Natural killer cell treated with Interleukin-12 subunit alpha and Interleukin-12 subunit beta and Interleukin-15 and Interleukin-18, amount 100 ng/mL, for 72 hours (primary cell): ENCODE measurements around the gene B3GNT8. TPM values are rescaled to one million over a fixed set of nuclear protein-coding genes. Genes with fewer than 3 reads are reported as not detected.
A peak's percentile ranks its signal among the peaks of the same experiment; 100 is the strongest.
"Not testable (repeated sequence)": the region's sequence is repeated elsewhere in the genome, so short reads cannot be mapped to it uniquely, and the experiment has no call there.

Experiments
- ATAC-seq, 2 donors: fragments of 150-1000 bp; cut with Tn5 transposase in 1 of 2; sonication (Bioruptor Pico), chemical (Tn5 transposase) in 1 of 2; 2 replicates each; pipeline ENCODE4 v1.10.0; 2021
- DNase-seq: peaks from one replicate; pipeline ENCODE4 v3.0.0; 2022; ENCODE audit warnings: low spot score
- H3K27ac Mint-ChIP-seq, 2 donors: 1 replicate in 1 of 2; 2 replicates in 1 of 2; pipeline ENCODE4 v1.8.0; 2022; ENCODE audit warnings: mixed read lengths in 2 of 2, mild to moderate bottlenecking in 1 of 2, moderate library complexity in 1 of 2
- H3K27me3 Mint-ChIP-seq, 2 donors: 1 replicate in 1 of 2; 2 replicates in 1 of 2; pipeline ENCODE4 v1.8.0; 2022; ENCODE audit warnings: mixed read lengths in 2 of 2
- H3K36me3 Mint-ChIP-seq: one replicate; pipeline ENCODE4 v1.8.0; 2022; ENCODE audit warnings: mixed read lengths
- H3K4me1 Mint-ChIP-seq, 2 donors: 1 replicate in 1 of 2; 2 replicates in 1 of 2; pipeline ENCODE4 v1.8.0; 2022; ENCODE audit warnings: low read depth in 2 of 2, mixed read lengths in 2 of 2, mild to moderate bottlenecking in 1 of 2
- H3K4me3 Mint-ChIP-seq: one replicate; pipeline ENCODE4 v1.8.0; 2022; ENCODE audit warnings: mixed read lengths
- H3K9me3 Mint-ChIP-seq: 2 replicates; pipeline ENCODE4 v1.8.0; 2022; ENCODE audit warnings: mixed read lengths
- total RNA-seq, 2 donors: library from RNA; stranded (reverse); gene quantifications; one replicate each; pipeline ENCODE4 v1.2.3, GENCODE V29; 2022

The B3GNT8 gene
- 1 to 10 TPM in 1 of 2 donors, under 1 TPM in 1; 0.78 to 3.0 TPM for total RNA-seq

DNA sequence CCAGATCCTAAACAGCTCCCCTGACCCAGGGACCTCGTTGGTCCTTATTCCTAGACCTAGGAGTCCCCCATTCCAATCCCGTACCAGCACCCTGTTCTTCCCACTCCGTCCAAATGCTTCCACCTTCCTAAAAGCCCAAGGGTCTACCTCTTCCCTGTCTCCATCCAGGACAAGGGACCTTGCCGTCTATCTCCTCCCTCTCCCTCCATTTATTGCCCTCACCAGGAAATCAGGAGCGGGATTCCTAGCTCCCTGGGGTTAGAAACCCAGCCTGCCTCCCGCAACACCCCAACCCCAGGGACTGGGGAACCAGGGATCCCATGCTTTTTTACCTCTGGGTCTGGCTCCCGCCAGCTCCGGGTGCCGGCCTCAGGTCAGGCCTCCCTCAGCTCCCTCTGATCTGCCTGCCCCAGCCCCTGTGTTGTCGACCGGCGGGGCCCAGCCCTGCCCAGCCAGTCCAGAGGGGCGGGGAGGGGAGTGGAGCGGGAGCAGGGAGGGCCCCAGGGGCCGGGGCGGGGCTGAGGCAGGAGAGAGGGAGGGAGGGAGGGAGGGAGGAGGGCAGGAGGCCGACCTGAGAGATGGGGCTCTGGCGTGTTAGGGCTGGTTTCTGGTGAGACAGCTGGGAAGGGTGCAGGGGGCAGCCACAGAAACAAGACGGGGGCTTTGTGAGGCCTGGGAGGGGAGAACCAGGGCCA lies at the start of gene B3GNT8:
B3GNT8 (minus strand) TSS at position 423 of the 695 bp plus-strand sequence. CDS start 596 bp downstream, outside the sequence.
- no peaks in the 10 kb centered on the region for H3K27me3 Mint-ChIP-seq
- peaks cover 19 to 25% of the 10 kb centered on the region in 2 donors for H3K4me1 Mint-ChIP-seq
- no peaks in the 10 kb centered on the region for H3K9me3 Mint-ChIP-seq
- peak within 1 kb of the TSS; percentile 90 for H3K4me3 Mint-ChIP-seq
- peak; percentile 78 to 79 for ATAC-seq
- DNase-seq = no peak
- peak within 1 kb of the TSS; percentile 89 to 96 for H3K27ac Mint-ChIP-seq
- peaks cover under 1% of the 10 kb centered on the region for H3K36me3 Mint-ChIP-seq

DNA sequence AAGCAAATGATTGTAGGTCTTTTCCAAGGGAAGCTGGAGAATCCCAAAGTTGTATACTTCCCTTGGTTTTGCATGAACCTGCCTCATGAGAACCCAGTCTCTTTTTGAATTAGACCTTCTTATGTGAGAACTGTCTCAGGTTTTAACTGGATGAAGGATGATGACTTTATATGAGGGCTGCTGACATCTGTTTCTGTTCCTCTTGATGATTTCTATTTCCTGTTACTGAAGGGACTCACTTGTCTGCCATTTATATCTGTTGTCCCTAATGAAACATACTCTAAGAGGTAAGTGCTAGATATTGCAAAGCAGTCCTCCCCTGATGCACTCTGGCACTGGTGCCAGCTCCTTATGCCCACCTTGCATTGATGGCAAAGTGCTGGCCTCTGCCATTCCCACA lies 49.4 kb upstream of the B3GNT8 start:
- ATAC-seq = no peak
- Mint-ChIP-seq H3K4me1 (no peaks in the 10 kb centered on the region), H3K36me3 (no peaks in the 10 kb centered on the region), H3K4me3 (no peak overlapping the region), H3K27ac (no peak overlapping the region), H3K9me3 (no peaks in the 10 kb centered on the region), H3K27me3 (peaks cover 49 to 54% of the 10 kb centered on the region in 2 donors)
- no peak for DNase-seq

DNA sequence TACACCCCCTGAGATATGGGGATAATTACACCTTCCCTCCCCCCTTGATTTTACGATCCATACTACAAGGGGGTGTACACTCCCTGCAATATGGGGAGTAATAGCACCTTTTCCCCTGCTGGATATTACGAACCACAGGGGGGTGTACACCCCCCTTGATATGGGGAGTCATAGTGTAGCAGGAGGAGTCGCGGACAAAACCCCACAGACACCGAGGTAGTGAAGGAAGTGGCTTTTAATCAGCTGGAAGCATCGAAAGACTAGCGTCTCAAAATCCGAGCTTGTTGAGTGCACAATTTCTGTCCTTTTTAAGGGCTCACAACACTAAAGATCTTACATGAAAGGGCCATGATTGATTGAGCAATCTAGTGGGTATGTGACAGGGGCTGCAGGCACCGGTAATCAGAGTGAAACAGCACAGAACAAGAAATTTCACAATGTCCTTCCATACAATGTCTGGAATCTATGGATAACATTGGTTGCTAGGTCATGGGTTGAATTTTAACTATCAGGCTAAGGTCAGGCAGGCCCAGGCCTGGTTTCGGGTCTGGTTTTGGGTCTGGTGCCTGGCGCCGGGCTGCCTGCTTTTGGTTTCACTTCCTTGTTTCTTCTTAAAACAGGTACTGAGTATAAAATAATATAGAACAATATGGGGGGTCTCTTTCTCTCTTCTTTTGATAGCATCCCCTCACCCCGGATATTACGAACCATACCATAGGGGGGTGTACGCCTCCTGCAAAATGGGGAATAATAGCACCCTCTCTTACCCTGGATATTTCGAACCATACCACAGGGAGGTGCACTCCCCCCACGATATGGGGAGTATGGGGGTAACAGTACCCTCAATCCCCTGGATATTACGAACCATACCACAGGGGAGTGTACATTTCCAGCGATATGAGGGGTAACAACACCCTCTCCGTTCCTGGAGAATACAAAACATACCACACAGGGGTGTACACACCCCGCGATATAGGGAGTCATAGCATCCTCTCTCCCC lies 36.4 kb upstream of the B3GNT8 start:
- peak overlapping the region; percentile 48 to 88 for H3K27ac Mint-ChIP-seq
- not testable (repeated sequence) for DNase-seq, ATAC-seq, H3K9me3 Mint-ChIP-seq, H3K36me3 Mint-ChIP-seq
- H3K4me1 Mint-ChIP-seq = peaks cover 5 to 11% of the 10 kb centered on the region in 2 donors
- peaks cover 49 to 58% of the 10 kb centered on the region in 2 donors for H3K27me3 Mint-ChIP-seq
- H3K4me3 Mint-ChIP-seq = peak overlapping the region; percentile 50

DNA sequence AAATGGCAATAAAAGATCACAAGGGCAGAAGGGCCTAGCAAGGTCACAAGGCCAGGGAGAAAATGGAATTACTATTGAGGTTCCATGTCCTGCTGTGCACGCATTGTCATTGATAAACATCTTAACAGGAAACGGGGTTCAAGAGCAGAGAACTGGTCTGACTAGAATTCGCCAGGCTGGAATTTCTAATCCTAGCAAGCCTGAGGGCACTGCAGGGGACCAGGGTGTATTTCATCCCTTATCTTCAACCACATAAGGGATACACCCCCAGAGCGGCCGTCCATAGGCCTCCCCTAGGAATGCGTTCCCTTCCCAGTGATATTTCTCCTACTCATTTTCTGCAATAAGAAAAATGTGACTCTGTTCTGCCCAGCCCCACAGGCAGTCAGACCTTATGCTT lies 35.3 kb upstream of the B3GNT8 start:
- DNase-seq (no peak), ATAC-seq (no peak)
- Mint-ChIP-seq H3K27me3 (peaks cover 38 to 55% of the 10 kb centered on the region in 2 donors), H3K4me3 (no peak overlapping the region), H3K36me3 (no peaks in the 10 kb centered on the region), H3K9me3 (no peaks in the 10 kb centered on the region), H3K4me1 (peaks cover 5 to 11% of the 10 kb centered on the region in 2 donors), H3K27ac (peak overlapping the region in 1 of 2 donors; percentile 88)

GRCh38 chr19:41457241-41457640 lies 30.1 kb upstream of the B3GNT8 start:
- no peak for DNase-seq
- Mint-ChIP-seq H3K4me3 (no peak overlapping the region), H3K4me1 (peaks cover 0 to 5% of the 10 kb centered on the region in 2 donors), H3K27me3 (peaks cover 25 to 33% of the 10 kb centered on the region in 2 donors), H3K9me3 (no peaks in the 10 kb centered on the region), H3K27ac (no peak overlapping the region), H3K36me3 (no peaks in the 10 kb centered on the region)
- ATAC-seq = peak in 1 of 2 donors; percentile 76

DNA sequence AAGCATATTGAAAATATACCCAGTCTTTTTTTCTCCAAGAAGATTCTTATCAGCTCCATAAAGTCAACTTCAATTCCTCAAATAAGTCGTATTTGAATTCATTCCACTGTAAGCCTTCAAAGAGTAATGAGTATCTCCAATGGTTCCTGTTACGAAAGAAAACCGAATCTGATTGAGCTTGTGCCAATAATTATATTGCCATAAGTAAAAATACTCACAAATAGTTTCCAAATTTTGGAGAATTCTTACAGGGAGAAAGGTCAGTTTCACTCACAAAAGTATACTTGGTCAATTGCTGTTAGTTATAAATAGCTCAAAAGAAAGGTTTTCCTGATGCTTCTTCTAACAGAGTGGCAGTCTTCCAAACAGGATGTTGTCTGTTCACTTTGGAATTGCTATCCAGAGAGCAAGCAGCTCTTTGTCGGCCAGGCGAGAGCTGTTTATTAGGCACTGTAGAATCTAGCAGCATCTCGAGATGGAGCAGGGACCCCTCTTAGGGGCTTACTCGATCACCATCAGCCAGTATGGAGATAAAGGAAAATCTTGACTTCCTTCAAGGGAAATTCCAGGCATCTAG lies 29.3 kb upstream of the B3GNT8 start:
- Mint-ChIP-seq H3K9me3 (no peaks in the 10 kb centered on the region), H3K27me3 (peaks cover 25 to 30% of the 10 kb centered on the region in 2 donors), H3K27ac (no peak overlapping the region)

DNA sequence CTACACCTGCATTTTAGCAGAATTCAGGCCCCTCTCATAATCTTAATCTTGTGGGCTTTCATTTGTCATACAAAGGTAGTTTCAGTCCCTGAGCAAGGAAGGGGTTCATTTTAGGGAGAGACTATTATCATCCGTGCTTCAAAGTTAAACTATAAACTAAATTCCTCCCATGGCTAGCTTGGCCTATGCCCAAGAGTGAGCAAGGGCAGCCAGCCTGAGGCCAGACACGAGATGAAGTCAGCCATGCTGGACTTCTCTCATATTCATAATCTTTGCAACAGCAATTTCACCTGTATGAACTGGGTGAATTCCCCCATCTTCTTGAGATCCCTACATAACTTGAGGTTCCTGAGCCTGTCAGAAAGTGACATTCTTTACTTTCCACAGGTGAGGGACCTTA lies 28.8 kb upstream of the B3GNT8 start:
- Mint-ChIP-seq H3K4me3 (no peak overlapping the region), H3K4me1 (peaks cover 0 to 5% of the 10 kb centered on the region in 2 donors), H3K27ac (no peak overlapping the region), H3K27me3 (peaks cover 25 to 26% of the 10 kb centered on the region in 2 donors), H3K9me3 (no peaks in the 10 kb centered on the region), H3K36me3 (no peaks in the 10 kb centered on the region)
- DNase-seq = no peak
- ATAC-seq = no peak

More for the DNA sequence above, 29.3 kb upstream of the B3GNT8 start:
- ATAC-seq = no peak
- Mint-ChIP-seq H3K4me3 (no peak overlapping the region), H3K4me1 (peaks cover 0 to 5% of the 10 kb centered on the region in 2 donors), H3K36me3 (no peaks in the 10 kb centered on the region)
- DNase-seq = no peak

DNA sequence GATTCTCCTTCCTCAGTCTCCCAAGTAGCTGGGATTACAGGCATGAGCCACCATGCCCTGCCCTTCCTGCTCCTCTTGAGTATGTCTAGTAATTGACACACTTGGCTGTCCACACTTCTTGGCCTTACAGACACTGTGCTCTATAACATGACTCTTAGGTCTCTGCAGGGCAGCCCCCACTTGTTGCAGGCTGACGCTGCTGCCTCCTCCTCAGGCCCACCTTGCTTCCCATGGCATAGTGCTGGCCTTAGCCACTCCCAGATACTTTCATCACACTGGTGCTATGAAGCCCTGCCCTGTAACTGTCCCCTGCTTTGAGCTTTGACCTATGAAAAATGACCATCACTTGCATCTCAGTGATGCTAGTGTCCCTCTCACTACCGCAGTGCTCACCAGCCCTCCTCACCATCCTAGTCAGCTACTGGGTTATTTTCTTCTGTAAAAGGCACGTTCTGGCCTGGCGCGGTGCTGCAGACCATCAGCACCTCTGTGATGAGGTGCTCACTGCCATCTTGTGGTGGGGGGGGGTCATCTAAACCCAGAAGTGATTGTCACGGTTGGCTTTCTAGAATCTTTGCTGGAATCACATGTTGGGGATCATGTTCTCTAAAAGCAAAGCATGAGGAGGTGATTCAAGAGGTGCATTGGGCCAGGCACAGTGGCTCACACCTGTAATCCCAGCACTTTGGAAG lies 25.6 kb upstream of the B3GNT8 start:
- no peak for ATAC-seq
- H3K27me3 Mint-ChIP-seq = peaks cover 16 to 19% of the 10 kb centered on the region in 2 donors

DNA sequence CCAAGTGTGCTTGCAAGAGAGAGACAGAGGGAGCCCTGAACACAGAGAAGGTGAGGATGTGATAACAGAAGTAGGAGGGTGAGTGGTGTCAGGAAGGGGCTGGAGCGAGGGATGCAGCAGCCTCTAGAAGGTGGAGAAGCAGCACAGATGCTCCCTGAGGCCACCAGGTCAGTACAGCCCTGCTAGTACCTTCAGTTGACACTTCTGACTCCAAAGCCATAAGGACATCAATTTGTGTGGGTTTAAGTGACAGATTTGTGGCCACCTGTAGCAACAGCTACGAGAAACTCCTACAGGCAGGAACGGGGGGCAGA lies 22.6 kb upstream of the B3GNT8 start:
- peak overlapping the region in 1 of 2 donors; percentile 57 for H3K27ac Mint-ChIP-seq
- DNase-seq (no peak), ATAC-seq (no peak)
- H3K9me3 Mint-ChIP-seq = no peaks in the 10 kb centered on the region
- peaks cover 9 to 10% of the 10 kb centered on the region in 2 donors for H3K4me1 Mint-ChIP-seq
- H3K27me3 Mint-ChIP-seq = peaks cover 7 to 18% of the 10 kb centered on the region in 2 donors
- H3K4me3 Mint-ChIP-seq = no peak overlapping the region
- no peaks in the 10 kb centered on the region for H3K36me3 Mint-ChIP-seq

More for the DNA sequence above, 25.6 kb upstream of the B3GNT8 start:
- Mint-ChIP-seq H3K9me3 (no peaks in the 10 kb centered on the region), H3K4me3 (no peak overlapping the region), H3K4me1 (peaks cover 9 to 15% of the 10 kb centered on the region in 2 donors), H3K36me3 (no peaks in the 10 kb centered on the region), H3K27ac (no peak overlapping the region)
- no peak for DNase-seq

DNA sequence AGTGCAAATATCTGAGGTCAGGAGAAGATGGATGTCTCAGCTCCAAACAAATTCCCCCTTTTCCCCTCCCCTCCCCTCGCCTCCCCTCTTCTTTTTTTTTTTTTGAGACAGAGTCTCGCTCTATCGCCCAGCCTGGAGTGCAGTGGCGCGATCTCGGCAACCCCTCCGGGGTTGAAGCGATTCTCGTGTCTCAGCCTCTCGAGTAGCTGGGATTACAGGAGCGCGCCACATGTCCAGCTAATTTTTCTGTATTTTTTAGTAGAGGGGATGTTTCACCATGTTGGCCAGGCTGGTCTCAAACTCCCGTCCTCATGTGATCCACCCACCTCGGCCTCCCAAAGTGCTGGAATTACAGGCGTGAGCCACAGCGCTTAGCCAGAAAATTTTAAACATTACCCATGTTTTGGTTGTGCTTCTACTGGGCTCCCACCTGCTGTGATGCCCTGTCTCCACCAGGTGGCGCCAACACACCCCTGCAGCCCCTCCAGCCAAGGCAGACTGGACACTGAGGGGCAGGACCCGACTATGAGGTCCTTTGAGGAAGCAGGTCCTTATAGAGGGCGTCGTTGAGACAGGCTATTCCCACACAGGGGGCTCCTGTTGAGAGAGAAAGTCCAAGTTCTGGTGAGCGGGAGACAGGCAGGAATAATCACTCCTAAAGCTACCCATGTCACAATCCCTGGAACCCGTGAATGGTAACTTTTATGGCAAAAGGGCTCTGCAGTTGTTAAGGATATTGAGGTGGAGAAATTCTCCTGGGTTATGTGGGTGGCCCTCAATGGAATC lies 22.1 kb upstream of the B3GNT8 start:
- DNase-seq (peak; percentile 82), ATAC-seq (peak; percentile 85 to 88)
- peaks cover 9 to 10% of the 10 kb centered on the region in 2 donors for H3K4me1 Mint-ChIP-seq
- no peaks in the 10 kb centered on the region for H3K9me3 Mint-ChIP-seq
- H3K27me3 Mint-ChIP-seq = peaks cover 7 to 18% of the 10 kb centered on the region in 2 donors
- peak overlapping the region in 1 of 2 donors; percentile 57 for H3K27ac Mint-ChIP-seq
- H3K36me3 Mint-ChIP-seq = no peaks in the 10 kb centered on the region
- H3K4me3 Mint-ChIP-seq = peak overlapping the region; percentile 72

DNA sequence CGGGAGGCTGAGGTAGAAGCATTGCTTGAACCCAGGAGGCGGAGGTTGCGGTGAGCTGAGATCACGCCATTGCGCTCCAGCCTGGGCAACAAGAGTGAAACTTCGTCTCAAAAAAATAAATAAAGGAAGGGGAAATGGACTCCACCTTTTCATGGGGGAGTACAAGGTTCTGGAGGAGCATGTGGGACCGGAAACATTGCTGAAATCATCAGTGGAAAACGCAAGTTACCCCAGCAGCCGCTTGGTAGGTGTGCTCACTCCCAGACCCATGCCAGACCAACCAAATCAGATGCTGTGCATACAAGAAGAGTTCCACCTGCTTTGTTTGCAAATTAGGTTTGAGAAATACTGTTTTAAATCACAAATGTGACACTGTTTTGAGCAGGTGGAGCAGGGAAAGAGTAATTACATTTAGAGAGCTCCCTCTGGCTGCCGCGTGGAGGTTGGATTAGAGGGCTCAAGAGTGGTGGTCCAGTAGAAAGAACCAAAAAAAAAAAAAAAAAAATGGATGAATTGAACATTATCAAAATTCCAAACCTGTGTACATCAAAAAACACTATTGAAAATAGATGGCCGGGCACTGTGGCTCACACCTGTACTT lies 20.7 kb upstream of the B3GNT8 start:
- Mint-ChIP-seq H3K9me3 (no peaks in the 10 kb centered on the region), H3K27me3 (peaks cover 13 to 24% of the 10 kb centered on the region in 2 donors), H3K4me1 (peaks cover 9 to 10% of the 10 kb centered on the region in 2 donors), H3K27ac (no peak overlapping the region), H3K36me3 (no peaks in the 10 kb centered on the region), H3K4me3 (no peak overlapping the region)
- ATAC-seq (no peak), DNase-seq (no peak)

- DNase-seq (no peak), ATAC-seq (no peak)
- Mint-ChIP-seq H3K27me3 (peaks cover 13 to 24% of the 10 kb centered on the region in 2 donors), H3K4me3 (no peak overlapping the region), H3K36me3 (no peaks in the 10 kb centered on the region), H3K27ac (no peak overlapping the region), H3K9me3 (no peaks in the 10 kb centered on the region), H3K4me1 (peaks cover 9 to 10% of the 10 kb centered on the region in 2 donors)
Observed at GRCh38 chr19:41445575-41445974, 18.4 kb upstream of the B3GNT8 start.
